Left ventricle myocardium inferior (tissue), 1 donor: Measurements from ENCODE around the gene SLC22A17. TPM values are rescaled to one million over a fixed set of nuclear protein-coding genes. Genes with fewer than 3 reads are reported as not detected.

Experiments used
- DNase-seq: peaks from one replicate; pipeline ENCODE4 v3.0.0-alpha.2; 2020
- H3K27ac ChIP-seq: fragments of 200-600 bp; replicated peaks from 2 replicates; pipeline ENCODE4 v1.8.0; 2021
- H3K27me3 ChIP-seq: fragments of 200-600 bp; 2 replicates; pipeline ENCODE4 v1.8.0; 2021; ENCODE audit warnings: low read depth
- H3K36me3 ChIP-seq: fragments of 200-600 bp; 2 replicates; pipeline ENCODE4 v1.8.0; 2021
- H3K4me1 ChIP-seq: fragments of 200-600 bp; 2 replicates; pipeline ENCODE4 v1.8.0; 2021
- H3K4me3 ChIP-seq: fragments of 200-600 bp; 2 replicates; pipeline ENCODE4 v1.8.0; 2021; ENCODE audit warnings: mild to moderate bottlenecking, moderate library complexity
- H3K9me3 ChIP-seq: fragments of 200-600 bp; replicated peaks from 2 replicates; pipeline ENCODE4 v1.8.0; 2021
- CTCF ChIP-seq: fragments of 200-600 bp; IDR thresholded peaks from 2 replicates; pipeline ENCODE4 v1.8.0; 2021; ENCODE audit warnings: antibody characterized with exemption, mild to moderate bottlenecking, borderline replicate concordance
- intact Hi-C: fragments of 100-400 bp; cut with micrococcal nuclease; formaldehyde crosslinking; loops from one replicate; pipeline ENCODE4 v1.11.0; 2022
- total RNA-seq: library from RNA; stranded (reverse); fragmentation: NEBNext Ultra II Directional; extraction: Animal tissue kit (Norgen Biotek cat#: 25700); gene quantifications from one replicate; pipeline ENCODE4 v1.2.1, GENCODE V29; 2021
- donor health status: DM: no; HTN: yes; CAD: no; lungs with severe emphysema.

Gene SLC22A17
- total RNA-seq, 1 donor from 2014 or later, result 9.7 TPM

- peak; percentile 98 for DNase-seq
- peaks cover 62% of the 10 kb centered on the region for H3K4me1 ChIP-seq
- intact Hi-C loops, result no loop called here
Observed at GRCh38 chr14:23301288-23301968, 51.3 kb downstream of the SLC22A17 start.

GRCh38 chr14:23300687-23301223 is 51.9 kb downstream of the SLC22A17 start:
- no peak for TF ChIP-seq CTCF
- Histone ChIP-seq H3K27ac (peak overlapping the region; percentile 99), H3K4me3 (peak overlapping the region; percentile 86), H3K36me3 (peaks cover 12% of the 10 kb centered on the region), H3K9me3 (no peaks in the 10 kb centered on the region), H3K27me3 (no peaks in the 10 kb centered on the region), H3K4me1 (peaks cover 55% of the 10 kb centered on the region)
- DNase-seq, result peak; percentile 73
- intact Hi-C loops, result no loop called here

More at GRCh38 chr14:23301288-23301968, 51.3 kb downstream of the SLC22A17 start:
- H3K27ac ChIP-seq, result peak overlapping the region; percentile 99
- peak overlapping the region; percentile 86 for H3K4me3 ChIP-seq
- H3K27me3 ChIP-seq, result no peaks in the 10 kb centered on the region
- TF ChIP-seq CTCF, result peak; percentile 83
- H3K36me3 ChIP-seq, result peaks cover 12% of the 10 kb centered on the region
- H3K9me3 ChIP-seq, result no peaks in the 10 kb centered on the region

- peak overlapping the region; percentile 86 for H3K4me3 ChIP-seq
- H3K4me1 ChIP-seq, result peaks cover 57% of the 10 kb centered on the region
- H3K27ac ChIP-seq, result peak overlapping the region; percentile 99
- no peak for TF ChIP-seq CTCF
- no peak for DNase-seq
- H3K9me3 ChIP-seq, result no peaks in the 10 kb centered on the region
- no peaks in the 10 kb centered on the region for H3K27me3 ChIP-seq
- intact Hi-C loops, result no loop called here
- peaks cover 12% of the 10 kb centered on the region for H3K36me3 ChIP-seq
Observed at GRCh38 chr14:23299986-23300686, 52.6 kb downstream of the SLC22A17 start.

- DNase-seq, result no peak
- Histone ChIP-seq H3K27me3 (no peaks in the 10 kb centered on the region), H3K27ac (peak overlapping the region; percentile 99), H3K36me3 (peaks cover 12% of the 10 kb centered on the region), H3K4me1 (peaks cover 65% of the 10 kb centered on the region), H3K4me3 (peak overlapping the region; percentile 86), H3K9me3 (no peaks in the 10 kb centered on the region)
- TF ChIP-seq CTCF, result peak; percentile 36
- intact Hi-C loops, result no loop called here
Observed at GRCh38 chr14:23299211-23299957, 53.3 kb downstream of the SLC22A17 start.

- DNase-seq, result no peak
- H3K4me1 ChIP-seq, result peaks cover 63% of the 10 kb centered on the region
- H3K9me3 ChIP-seq, result no peaks in the 10 kb centered on the region
- no peaks in the 10 kb centered on the region for H3K27me3 ChIP-seq
- no peak overlapping the region for H3K4me3 ChIP-seq
- H3K27ac ChIP-seq, result no peak overlapping the region
- intact Hi-C loops, result no loop called here
- peaks cover 12% of the 10 kb centered on the region for H3K36me3 ChIP-seq
- no peak for TF ChIP-seq CTCF
Observed at GRCh38 chr14:23297611-23298277, 54.9 kb downstream of the SLC22A17 start.
